Adrenal gland (tissue), 12 donors: ENCODE results near the gene CPED1. TPM values are rescaled to one million over a fixed set of nuclear protein-coding genes. Genes with fewer than 3 reads are reported as not detected.
A peak's percentile ranks its signal among the peaks of the same experiment; 100 is the strongest.

Experiments
- DNase-seq, 7 donors: peaks; one replicate each; pipeline ENCODE4 v3.0.0-alpha.2; 2019 to 2020
- H3K27ac ChIP-seq, 5 donors: fragments of 200-600 bp; sonication (generic) in 4 of 5; 1 replicate in 3 of 5; 2 replicates in 2 of 5; pipeline versions ENCODE4 v1.5.1 to v1.8.0; 2016 to 2020; ENCODE audit warnings: mild to moderate bottlenecking in 1 of 5
- H3K27me3 ChIP-seq: fragments of 200-600 bp; 2 replicates; pipeline ENCODE4 v1.8.0; 2021
- H3K36me3 ChIP-seq, 2 donors: fragments of 200-600 bp; replicated peaks in 1 of 2; 1 replicate in 1 of 2; 2 replicates in 1 of 2; pipeline versions ENCODE4 v1.5.1 to v1.8.0; 2018 to 2022
- H3K4me1 ChIP-seq, 2 donors: fragments of 200-600 bp; replicated peaks in 1 of 2; 1 replicate in 1 of 2; 2 replicates in 1 of 2; pipeline versions ENCODE4 v1.5.1 to v1.8.0; 2018 to 2021
- H3K4me3 ChIP-seq, 4 donors: fragments of 200-600 bp; sonication (generic) in 3 of 4; one replicate each; pipeline ENCODE4 v1.5.1; 2016 to 2018
- H3K9me3 ChIP-seq, 3 donors: fragments of 200-600 bp; sonication (generic) in 1 of 3; replicated peaks in 1 of 3; 1 replicate in 2 of 3; 2 replicates in 1 of 3; pipeline versions ENCODE4 v1.5.1 to v1.8.0; 2016 to 2021
- CTCF ChIP-seq, 6 experiments: fragments of 450-650 bp in 4 of 6; fragments of 200-600 bp in 2 of 6; sonication (generic) in 1 of 6; IDR thresholded peaks; 1 replicate in 5 of 6; 2 replicates in 1 of 6; pipeline versions ENCODE4 v1.5.1 to v1.8.0; 2016 to 2021; ENCODE audit warnings: antibody characterized with exemption in 6 of 6, mild to moderate bottlenecking in 2 of 6, moderate library complexity in 1 of 6
- POLR2A ChIP-seq, 2 donors: fragments of 450-650 bp; IDR thresholded peaks; one replicate each; pipeline ENCODE4 v1.6.1; 2017; ENCODE audit warnings: antibody characterized with exemption in 2 of 2, mild to moderate bottlenecking in 2 of 2, moderate library complexity in 1 of 2
- WGBS, 4 donors: extraction: QIAGEN DNeasy Blood & Tissue Kit in 2 of 4; methylation state at CpG; one replicate each; pipeline versions ENCODE4 v1.1.5 to v1.1.7; 2013 to 2017; 5-methylcytosine and 5-hydroxymethylcytosine counted together
- intact Hi-C, 2 donors: fragments of 100-400 bp; cut with DNase I; formaldehyde crosslinking; loops; one replicate each; pipeline versions ENCODE4 v1.14.1 to v1.15.0; 2022 to 2023
- polyA plus RNA-seq, 3 donors: library from polyadenylated mRNA; stranded (reverse); fragments of 200-250 nt in 2 of 3; fragments of 350-450 nt in 1 of 3; fragmentation: Illumina TruSeq in 1 of 3; extraction: RNeasy Lipid Tissue Mini Kit (QIAGEN cat#74804) in 1 of 3; gene quantifications; one replicate each; pipeline ENCODE4 v1.2.3, GENCODE V29; 2013 to 2014
- total RNA-seq, 9 donors: library from RNA; depleted of rRNA in 4 of 9; stranded (reverse); fragments of >200 nt in 4 of 9; fragments of 120-200 nt in 1 of 9; fragmentation: NEBNext Ultra II Directional in 1 of 9; extraction: Animal tissue kit (Norgen Biotek cat#: 25700) in 1 of 9; gene quantifications; one replicate each; pipeline versions ENCODE4 v1.1.0 to v1.2.4, GENCODE V29; 2013 to 2023
- donor health status: healthy with polysubstance abuse.
- donor health status: Bipolar disorder and iron deficiency.
- donor health status: DM: yes; HTN: yes; CAD: no.
- donor health status: DM: no; HTN: no; CAD: no.
- donor health status: DM: no; HTN: no; CAD: no.
- donor health status: DM: yes; HTN: yes; CAD: no.

The CPED1 gene
- total and polyA plus RNA-seq, 12 donors, result 5.2 to 72.2 (median 40.7) TPM

GRCh38 chr7:120951309-120951699 is 37.2 kb upstream of the CPED1 start:
- intact Hi-C loops, result no loop called here
- WGBS, 4 donors, result 2 to 8% (median 6%) methylated on average over 8 of the region's 8 CpGs
- no peak for DNase-seq

GRCh38 chr7:120951826-120952225 is 36.7 kb upstream of the CPED1 start:
- intact Hi-C loops, result no loop called here
- Histone ChIP-seq H3K4me3 (peak overlapping the region in 1 of 4 donors; percentile 77), H3K36me3 (peaks cover 0 to 28% of the 10 kb centered on the region in 2 donors), H3K27me3 (no peaks in the 10 kb centered on the region), H3K27ac (peak overlapping the region in 1 of 5 donors; percentile 95), H3K9me3 (no peaks in the 10 kb centered on the region), H3K4me1 (peaks cover 12 to 23% of the 10 kb centered on the region in 2 donors)
- no peak for DNase-seq
- 51 to 73% (median 61%) methylated on average over 2 of the region's 2 CpGs for WGBS, 4 donors
- TF ChIP-seq POLR2A (IDR thresholded peaks at IDR 0.05) (no peak), CTCF (IDR thresholded peaks at IDR 0.05) (no peak)

More at GRCh38 chr7:120951309-120951699, 37.2 kb upstream of the CPED1 start:
- H3K27me3 ChIP-seq, result no peaks in the 10 kb centered on the region
- peak overlapping the region in 3 of 4 donors; percentile 7 to 77 (median 24) for H3K4me3 ChIP-seq
- peak overlapping the region; percentile 91 to 99 (median 95) for H3K27ac ChIP-seq
- peaks cover 12 to 23% of the 10 kb centered on the region in 2 donors for H3K4me1 ChIP-seq
- no peak for TF ChIP-seq CTCF (IDR thresholded peaks at IDR 0.05)
- TF ChIP-seq POLR2A (IDR thresholded peaks at IDR 0.05), result no peak
- peaks cover 0 to 22% of the 10 kb centered on the region in 2 donors for H3K36me3 ChIP-seq
- no peaks in the 10 kb centered on the region for H3K9me3 ChIP-seq

- H3K4me3 ChIP-seq, result no peak overlapping the region
- no peaks in the 10 kb centered on the region for H3K27me3 ChIP-seq
- WGBS, 4 donors, result 86 to 90% (median 89%) methylated on average over 3 of the region's 3 CpGs
- TF ChIP-seq CTCF (IDR thresholded peaks at IDR 0.05) (no peak), POLR2A (IDR thresholded peaks at IDR 0.05) (no peak)
- intact Hi-C loops, result no loop called here
- H3K9me3 ChIP-seq, result no peaks in the 10 kb centered on the region
- no peak for DNase-seq
- H3K36me3 ChIP-seq, result peaks cover 0 to 36% of the 10 kb centered on the region in 2 donors
- no peak overlapping the region for H3K27ac ChIP-seq
- H3K4me1 ChIP-seq, result peaks cover 12 to 18% of the 10 kb centered on the region in 2 donors
These were observed 32.8 kb upstream of the CPED1 start for GRCh38 chr7:120955577-120956149.

- WGBS, 4 donors, result 94 to 98% (median 96%) methylated on average over 8 of the region's 8 CpGs
- TF ChIP-seq CTCF (IDR thresholded peaks at IDR 0.05), result no peak
- no peak for TF ChIP-seq POLR2A (IDR thresholded peaks at IDR 0.05)
- H3K36me3 ChIP-seq, result peaks cover 0 to 31% of the 10 kb centered on the region in 2 donors
These were observed 28.5 kb upstream of the CPED1 start for GRCh38 chr7:120959929-120960484.

More at GRCh38 chr7:120959929-120960484, 28.5 kb upstream of the CPED1 start:
- intact Hi-C loops, result no loop called here
- peaks cover 0 to 11% of the 10 kb centered on the region in 2 donors for H3K4me1 ChIP-seq
- H3K4me3 ChIP-seq, result no peak overlapping the region
- no peak overlapping the region for H3K27ac ChIP-seq
- H3K27me3 ChIP-seq, result no peaks in the 10 kb centered on the region
- no peak for DNase-seq
- H3K9me3 ChIP-seq, result no peaks in the 10 kb centered on the region
